Ishikawa (cell line): Measurements from ENCODE around the gene MX1.

Source experiments
- CEBPB ChIP-seq: IDR thresholded peaks from 2 replicates; pipeline ENCODE4 v1.6.1; 2012
- CREB1 ChIP-seq: IDR thresholded peaks from 2 replicates; pipeline ENCODE4 v1.6.1; 2012; ENCODE audit warnings: low read depth
- EGR1 ChIP-seq: IDR thresholded peaks from 2 replicates; pipeline ENCODE4 v1.6.1; 2012
- EP300 ChIP-seq: IDR thresholded peaks from 2 replicates; pipeline ENCODE4 v1.6.1; 2012; ENCODE audit warnings: borderline replicate concordance
- FOXM1 ChIP-seq: IDR thresholded peaks from 2 replicates; pipeline ENCODE4 v1.6.1; 2012; ENCODE audit warnings: low read depth, borderline replicate concordance
- NFIC ChIP-seq: IDR thresholded peaks from 2 replicates; pipeline ENCODE4 v1.6.1; 2012
- RAD21 ChIP-seq: IDR thresholded peaks from 2 replicates; pipeline ENCODE4 v1.6.1; 2012; ENCODE audit warnings: low read depth
- TAF1 ChIP-seq: IDR thresholded peaks from 2 replicates; pipeline ENCODE4 v1.6.1; 2012; ENCODE audit warnings: low read depth, mild to moderate bottlenecking
- TCF12 ChIP-seq: IDR thresholded peaks from 2 replicates; pipeline ENCODE4 v1.6.1; 2012; ENCODE audit warnings: low read depth
- TEAD4 ChIP-seq: IDR thresholded peaks from 2 replicates; pipeline ENCODE4 v1.6.1; 2012
- YY1 ChIP-seq: IDR thresholded peaks from 2 replicates; pipeline ENCODE4 v1.6.1; 2012; ENCODE audit warnings: low read depth
- ZBTB7A ChIP-seq: IDR thresholded peaks from 2 replicates; pipeline ENCODE4 v1.6.1; 2012; ENCODE audit warnings: low read depth
- TF ChIP-seq, protein P1 (sequence below): IDR thresholded peaks from 2 replicates; pipeline ENCODE4 v1.6.1; 2012
- TF ChIP-seq, protein P2 (sequence below): IDR thresholded peaks from 2 replicates; pipeline ENCODE4 v1.6.1; 2012; ENCODE audit warnings: low read depth, mild to moderate bottlenecking
- TF ChIP-seq, protein P3 (sequence below): IDR thresholded peaks from 2 replicates; pipeline ENCODE4 v1.6.1; 2012

The MX1 gene

DNA sequence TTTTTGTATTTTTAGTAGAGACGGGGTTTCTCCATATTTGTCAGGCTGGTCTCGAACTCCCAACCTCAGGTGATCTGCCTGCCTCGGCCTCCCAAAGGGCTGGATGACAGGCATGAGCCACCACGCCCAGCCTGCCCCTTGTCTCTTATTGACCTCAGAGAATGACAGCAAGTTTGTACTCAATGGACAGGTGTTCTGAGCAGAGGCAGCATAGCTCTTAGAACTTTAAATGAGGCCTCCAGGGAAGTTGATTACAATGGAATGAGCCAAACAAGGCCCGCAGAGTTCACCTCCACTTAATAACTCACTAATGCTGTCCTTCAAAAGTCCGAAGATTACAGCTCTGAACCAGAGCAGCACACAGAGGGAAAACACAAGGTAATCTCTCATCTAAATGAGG, 71.0 kb downstream of the MX1 start:
- no peak for TF ChIP-seq TEAD4
- no peak for TF ChIP-seq CEBPB
- no peak for TF ChIP-seq EP300
- TF ChIP-seq, protein P1, sequence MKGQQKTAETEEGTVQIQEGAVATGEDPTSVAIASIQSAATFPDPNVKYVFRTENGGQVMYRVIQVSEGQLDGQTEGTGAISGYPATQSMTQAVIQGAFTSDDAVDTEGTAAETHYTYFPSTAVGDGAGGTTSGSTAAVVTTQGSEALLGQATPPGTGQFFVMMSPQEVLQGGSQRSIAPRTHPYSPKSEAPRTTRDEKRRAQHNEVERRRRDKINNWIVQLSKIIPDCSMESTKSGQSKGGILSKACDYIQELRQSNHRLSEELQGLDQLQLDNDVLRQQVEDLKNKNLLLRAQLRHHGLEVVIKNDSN, result no peak
- TF ChIP-seq TAF1, result no peak
- TF ChIP-seq, protein P2, sequence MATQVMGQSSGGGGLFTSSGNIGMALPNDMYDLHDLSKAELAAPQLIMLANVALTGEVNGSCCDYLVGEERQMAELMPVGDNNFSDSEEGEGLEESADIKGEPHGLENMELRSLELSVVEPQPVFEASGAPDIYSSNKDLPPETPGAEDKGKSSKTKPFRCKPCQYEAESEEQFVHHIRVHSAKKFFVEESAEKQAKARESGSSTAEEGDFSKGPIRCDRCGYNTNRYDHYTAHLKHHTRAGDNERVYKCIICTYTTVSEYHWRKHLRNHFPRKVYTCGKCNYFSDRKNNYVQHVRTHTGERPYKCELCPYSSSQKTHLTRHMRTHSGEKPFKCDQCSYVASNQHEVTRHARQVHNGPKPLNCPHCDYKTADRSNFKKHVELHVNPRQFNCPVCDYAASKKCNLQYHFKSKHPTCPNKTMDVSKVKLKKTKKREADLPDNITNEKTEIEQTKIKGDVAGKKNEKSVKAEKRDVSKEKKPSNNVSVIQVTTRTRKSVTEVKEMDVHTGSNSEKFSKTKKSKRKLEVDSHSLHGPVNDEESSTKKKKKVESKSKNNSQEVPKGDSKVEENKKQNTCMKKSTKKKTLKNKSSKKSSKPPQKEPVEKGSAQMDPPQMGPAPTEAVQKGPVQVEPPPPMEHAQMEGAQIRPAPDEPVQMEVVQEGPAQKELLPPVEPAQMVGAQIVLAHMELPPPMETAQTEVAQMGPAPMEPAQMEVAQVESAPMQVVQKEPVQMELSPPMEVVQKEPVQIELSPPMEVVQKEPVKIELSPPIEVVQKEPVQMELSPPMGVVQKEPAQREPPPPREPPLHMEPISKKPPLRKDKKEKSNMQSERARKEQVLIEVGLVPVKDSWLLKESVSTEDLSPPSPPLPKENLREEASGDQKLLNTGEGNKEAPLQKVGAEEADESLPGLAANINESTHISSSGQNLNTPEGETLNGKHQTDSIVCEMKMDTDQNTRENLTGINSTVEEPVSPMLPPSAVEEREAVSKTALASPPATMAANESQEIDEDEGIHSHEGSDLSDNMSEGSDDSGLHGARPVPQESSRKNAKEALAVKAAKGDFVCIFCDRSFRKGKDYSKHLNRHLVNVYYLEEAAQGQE, result no peak

DNA sequence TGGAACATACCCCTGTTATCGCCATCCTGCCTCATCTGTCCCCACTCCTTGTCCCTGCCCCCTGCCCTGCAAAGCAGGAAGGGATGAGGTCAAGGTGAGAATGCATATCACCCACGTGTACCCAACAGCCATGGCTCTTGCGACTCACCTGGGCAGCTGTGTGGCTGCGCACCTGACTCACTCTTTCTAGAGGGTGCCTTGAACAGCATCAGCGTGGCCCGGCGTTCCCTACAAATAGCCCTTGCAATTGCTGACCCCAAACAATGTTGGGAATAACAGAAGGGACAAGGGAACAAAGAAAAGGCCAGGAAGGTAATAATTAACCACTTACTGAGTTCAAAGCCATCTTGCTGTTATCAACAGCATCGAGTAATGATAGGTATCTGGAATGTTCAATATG, 71.7 kb downstream of the MX1 start:
- TF ChIP-seq TCF12, result no peak
- TF ChIP-seq, protein P1, result no peak
- no peak for TF ChIP-seq CREB1
- TF ChIP-seq, protein P3, sequence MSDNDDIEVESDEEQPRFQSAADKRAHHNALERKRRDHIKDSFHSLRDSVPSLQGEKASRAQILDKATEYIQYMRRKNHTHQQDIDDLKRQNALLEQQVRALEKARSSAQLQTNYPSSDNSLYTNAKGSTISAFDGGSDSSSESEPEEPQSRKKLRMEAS, result no peak
- TF ChIP-seq TAF1, result no peak
- TF ChIP-seq ZBTB7A, result no peak
- TF ChIP-seq, protein P2, result no peak
- no peak for TF ChIP-seq EP300
- TF ChIP-seq TEAD4, result no peak
- TF ChIP-seq RAD21, result no peak
- no peak for TF ChIP-seq EGR1
- no peak for TF ChIP-seq CEBPB
- no peak for TF ChIP-seq NFIC
- TF ChIP-seq YY1, result no peak
- no peak for TF ChIP-seq FOXM1

DNA sequence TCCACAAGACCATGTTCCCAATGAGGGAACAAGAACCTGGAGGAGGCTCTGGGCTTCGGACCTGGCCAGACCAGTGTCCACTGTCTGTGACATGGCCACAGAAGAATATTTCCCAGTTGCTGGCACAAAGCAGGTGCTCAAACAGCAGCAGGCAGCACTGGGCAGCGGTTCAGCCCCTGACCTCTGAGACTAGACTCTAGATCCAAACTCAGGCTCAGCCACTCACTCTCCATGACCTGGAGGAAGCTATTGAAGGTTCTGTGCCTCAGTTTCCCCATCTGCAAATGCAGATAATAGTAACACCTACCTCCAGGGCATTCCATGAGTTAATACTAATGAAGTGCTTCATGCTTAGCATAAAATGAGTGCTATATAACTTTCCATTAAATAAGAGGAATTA, 73.9 kb downstream of the MX1 start:
- TF ChIP-seq EP300 (no peak), TAF1 (no peak)
- TF ChIP-seq, protein P1, result no peak

DNA sequence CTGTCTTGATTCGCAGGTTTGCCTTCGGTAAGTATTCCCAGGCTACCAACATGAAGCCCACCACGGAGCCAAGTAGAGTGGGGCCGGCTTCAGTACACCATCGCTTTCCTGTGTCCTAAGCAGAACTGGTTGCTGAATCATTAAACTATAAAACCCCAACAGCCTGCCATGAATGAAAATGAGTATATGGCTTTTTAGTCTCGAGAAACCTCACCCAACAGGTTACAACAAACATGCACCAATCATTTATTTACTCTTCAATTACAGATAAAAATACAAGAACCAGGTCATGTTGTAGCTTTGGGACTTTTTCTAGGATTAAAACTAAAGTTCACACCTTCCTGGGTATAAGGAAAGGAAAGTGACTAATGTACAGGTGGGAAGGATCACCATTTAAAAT, 74.3 kb downstream of the MX1 start:
- TF ChIP-seq, protein P1, result no peak
- no peak for TF ChIP-seq EP300
- no peak for TF ChIP-seq ZBTB7A
- no peak for TF ChIP-seq FOXM1

DNA sequence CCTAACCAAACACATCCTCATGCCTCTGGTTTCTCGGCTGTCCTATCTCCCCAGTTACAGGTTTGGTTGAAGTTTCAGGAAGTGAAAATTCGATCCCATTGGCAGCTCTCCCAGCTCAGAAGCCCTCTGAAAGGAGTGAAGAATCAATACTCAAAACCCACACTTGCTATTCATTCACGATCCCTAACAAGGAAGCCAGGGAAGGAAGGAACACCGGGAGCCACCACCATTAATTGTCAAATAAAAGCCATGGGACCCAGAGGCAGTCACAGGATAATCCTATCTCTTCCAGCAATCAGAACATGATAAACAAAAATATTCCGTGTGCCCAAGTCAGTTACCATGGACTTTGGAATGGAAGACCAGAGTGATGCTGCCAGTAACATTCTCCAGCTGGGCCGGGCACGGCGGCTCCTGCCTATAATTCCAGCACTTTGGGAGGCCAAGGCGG, 74.9 kb downstream of the MX1 start:
- TF ChIP-seq YY1, result no peak
- no peak for TF ChIP-seq CEBPB
- TF ChIP-seq, protein P3, result no peak
- no peak for TF ChIP-seq EGR1
- no peak for TF ChIP-seq NFIC
- no peak for TF ChIP-seq TAF1
- TF ChIP-seq RAD21, result no peak

DNA sequence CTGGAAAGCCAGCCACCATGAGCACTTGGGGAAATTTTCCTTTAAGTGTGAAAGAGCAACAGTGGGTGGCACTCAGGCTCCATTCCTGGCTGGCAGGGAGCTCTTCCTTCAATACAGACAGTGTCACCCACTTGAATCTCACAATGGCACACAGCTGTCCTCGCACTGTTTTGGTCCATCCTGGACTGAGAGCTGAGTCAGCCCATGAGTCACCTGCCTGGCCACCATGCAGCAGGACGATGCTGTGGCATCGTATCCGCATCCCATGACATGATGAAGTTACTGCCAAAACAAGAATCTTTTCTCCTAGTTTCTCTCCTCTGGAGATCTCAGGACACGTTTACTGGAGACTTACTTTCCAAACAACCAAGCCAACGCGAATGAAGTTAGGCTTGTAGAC, 75.9 kb downstream of the MX1 start:
- no peak for TF ChIP-seq CEBPB
- peak; percentile 13; the same call in 1 of the 2 replicates for TF ChIP-seq RAD21
- TF ChIP-seq TCF12, result no peak
- TF ChIP-seq CREB1, result no peak

DNA sequence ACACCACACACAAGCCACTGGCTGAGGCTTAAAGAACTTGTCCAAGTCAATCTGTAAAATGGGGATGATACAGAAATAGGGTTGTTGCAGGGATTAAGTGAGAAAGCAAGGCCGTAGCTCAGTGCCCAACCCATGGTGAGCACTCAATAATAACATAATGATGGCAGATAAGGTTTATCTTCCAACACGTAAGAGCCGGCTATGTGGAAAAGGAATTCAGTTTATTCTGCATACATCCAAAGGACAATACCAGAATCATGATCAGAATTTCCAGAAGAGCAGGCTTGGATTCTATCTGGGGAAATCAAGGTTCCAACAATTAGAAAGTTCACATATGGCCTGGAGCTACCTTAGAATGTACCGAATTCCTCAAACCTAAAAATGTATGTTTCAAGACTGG, 77.3 kb downstream of the MX1 start:
- TF ChIP-seq EP300 (no peak), CEBPB (no peak), TCF12 (no peak), RAD21 (no peak), EGR1 (no peak), CREB1 (no peak), NFIC (no peak), TEAD4 (no peak), ZBTB7A (no peak), YY1 (no peak)
- TF ChIP-seq, protein P3, result no peak
